ENCODE results near the gene AHNAK2.

DNA sequence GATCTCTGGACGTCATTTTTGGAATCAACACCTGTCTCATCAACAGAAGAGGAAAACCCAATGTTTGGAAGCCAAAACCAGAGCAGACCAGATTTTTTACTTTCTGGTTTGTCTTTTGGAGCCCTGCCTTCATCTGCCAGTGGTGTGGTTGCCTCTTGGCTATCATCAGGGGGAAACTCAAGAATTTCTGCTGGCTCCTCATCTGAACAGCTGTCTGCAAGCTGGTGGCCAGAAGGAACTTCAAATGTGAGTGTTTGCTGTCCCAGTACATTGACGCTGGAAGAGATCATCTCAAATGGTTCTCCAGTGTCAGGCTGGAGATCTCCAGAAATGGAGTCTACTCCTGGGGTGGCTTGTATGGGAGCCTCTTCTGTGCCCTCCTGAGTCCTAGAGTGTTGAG lies 39.7 kb downstream of the AHNAK2 start:
- TF ChIP-seq EZH2 (IDR thresholded peaks at IDR 0.05; ENCODE audit: low read depth) (no peak), CTCF (conservative IDR thresholded peaks at IDR 0.05) (no peak)
